NT2/D1 (cell line): ENCODE data around the gene DCBLD1.

Experiments
- DNase-seq: peaks from one replicate; pipeline ENCODE4 v3.0.0-alpha.2; 2011; ENCODE audit warnings: low read depth, low spot score
- H3K27me3 ChIP-seq: 2 replicates; pipeline ENCODE4 v1.6.0; 2011; ENCODE audit warnings: mild to moderate bottlenecking; ENCODE audit not compliant: insufficient read length, insufficient read depth
- H3K36me3 ChIP-seq: 2 replicates; pipeline ENCODE4 v1.6.1; 2011; ENCODE audit warnings: mild to moderate bottlenecking, low read length, mixed read lengths; ENCODE audit not compliant: insufficient read depth, insufficient read length
- H3K4me1 ChIP-seq: 2 replicates; pipeline ENCODE4 v1.5.1; 2011; ENCODE audit not compliant: insufficient read depth, insufficient read length
- H3K4me3 ChIP-seq: 2 replicates; pipeline ENCODE4 v1.5.1; 2011; ENCODE audit warnings: low read depth; ENCODE audit not compliant: insufficient read length
- H3K9ac ChIP-seq: 2 replicates; pipeline ENCODE4 v1.6.0; 2011; ENCODE audit warnings: low read depth; ENCODE audit not compliant: insufficient read length
- H3K9me3 ChIP-seq: 2 replicates; pipeline ENCODE4 v1.5.1; 2011; ENCODE audit warnings: mild to moderate bottlenecking, low read length; ENCODE audit not compliant: insufficient read depth
- SUZ12 ChIP-seq: IDR thresholded peaks from 2 replicates; pipeline ENCODE4 v1.6.1; 2011; ENCODE audit not compliant: insufficient read length, insufficient read depth; ENCODE audit errors: extremely low read depth
- YY1 ChIP-seq: IDR thresholded peaks from 2 replicates; pipeline ENCODE4 v1.6.1; 2011; ENCODE audit not compliant: insufficient read length, insufficient read depth
- ZNF274 ChIP-seq: IDR thresholded peaks from 2 replicates; pipeline ENCODE4 v1.6.1; 2011; ENCODE audit warnings: mild to moderate bottlenecking, low read depth, low read length

The DCBLD1 gene

GRCh38 chr6:117552618-117553017 is 70.1 kb downstream of the DCBLD1 start:
- no peak for DNase-seq
- TF ChIP-seq YY1: no peak
- no peak for TF ChIP-seq ZNF274
- TF ChIP-seq SUZ12: no peak
- Histone ChIP-seq H3K9ac (no peak overlapping the region), H3K4me3 (no peak overlapping the region), H3K9me3 (no peaks in the 10 kb centered on the region), H3K36me3 (peaks cover 7% of the 10 kb centered on the region), H3K27me3 (no peaks in the 10 kb centered on the region), H3K4me1 (no peaks in the 10 kb centered on the region)

GRCh38 chr6:117553142-117553541 is 70.7 kb downstream of the DCBLD1 start:
- Histone ChIP-seq H3K9ac (no peak overlapping the region), H3K36me3 (peaks cover 2% of the 10 kb centered on the region), H3K27me3 (no peaks in the 10 kb centered on the region), H3K9me3 (no peaks in the 10 kb centered on the region), H3K4me3 (no peak overlapping the region), H3K4me1 (no peaks in the 10 kb centered on the region)
- TF ChIP-seq SUZ12 (no peak), ZNF274 (no peak), YY1 (no peak)
- DNase-seq: no peak

- no peak for DNase-seq
- H3K9ac ChIP-seq: no peak overlapping the region
- H3K4me1 ChIP-seq: no peaks in the 10 kb centered on the region
- no peaks in the 10 kb centered on the region for H3K27me3 ChIP-seq
- no peak overlapping the region for H3K4me3 ChIP-seq
- H3K36me3 ChIP-seq: peaks cover 2% of the 10 kb centered on the region
- TF ChIP-seq YY1: no peak
- no peak for TF ChIP-seq SUZ12
- no peak for TF ChIP-seq ZNF274
- no peaks in the 10 kb centered on the region for H3K9me3 ChIP-seq
Observed at GRCh38 chr6:117555262-117555849, 72.9 kb downstream of the DCBLD1 start.

- no peaks in the 10 kb centered on the region for H3K4me1 ChIP-seq
- H3K27me3 ChIP-seq: no peaks in the 10 kb centered on the region
- no peak overlapping the region for H3K9ac ChIP-seq
- no peak for TF ChIP-seq YY1
- TF ChIP-seq ZNF274: no peak
- TF ChIP-seq SUZ12: no peak
- DNase-seq: no peak
- peaks cover 7% of the 10 kb centered on the region for H3K36me3 ChIP-seq
- no peak overlapping the region for H3K4me3 ChIP-seq
- H3K9me3 ChIP-seq: no peaks in the 10 kb centered on the region
Observed at GRCh38 chr6:117555882-117556498, 73.5 kb downstream of the DCBLD1 start.

GRCh38 chr6:117557951-117558350 is 75.5 kb downstream of the DCBLD1 start:
- H3K9me3 ChIP-seq: no peaks in the 10 kb centered on the region
- no peak overlapping the region for H3K4me3 ChIP-seq
- peaks cover 15% of the 10 kb centered on the region for H3K36me3 ChIP-seq
- no peaks in the 10 kb centered on the region for H3K27me3 ChIP-seq
- H3K9ac ChIP-seq: no peak overlapping the region
- TF ChIP-seq YY1 (no peak), SUZ12 (no peak), ZNF274 (no peak)
- no peaks in the 10 kb centered on the region for H3K4me1 ChIP-seq
- DNase-seq: no peak

GRCh38 chr6:117558818-117559217 is 76.3 kb downstream of the DCBLD1 start:
- Histone ChIP-seq H3K4me3 (no peak overlapping the region), H3K27me3 (no peaks in the 10 kb centered on the region), H3K36me3 (peaks cover 19% of the 10 kb centered on the region), H3K9ac (no peak overlapping the region), H3K9me3 (no peaks in the 10 kb centered on the region), H3K4me1 (no peaks in the 10 kb centered on the region)
- DNase-seq: no peak
- TF ChIP-seq YY1 (no peak), ZNF274 (no peak), SUZ12 (no peak)

- H3K4me1 ChIP-seq: no peaks in the 10 kb centered on the region
- DNase-seq: no peak
- H3K4me3 ChIP-seq: no peak overlapping the region
- H3K27me3 ChIP-seq: no peaks in the 10 kb centered on the region
- no peaks in the 10 kb centered on the region for H3K9me3 ChIP-seq
- TF ChIP-seq SUZ12: no peak
- no peak for TF ChIP-seq ZNF274
- TF ChIP-seq YY1: no peak
- peaks cover 19% of the 10 kb centered on the region for H3K36me3 ChIP-seq
- H3K9ac ChIP-seq: no peak overlapping the region
Observed at GRCh38 chr6:117559299-117559698, 76.8 kb downstream of the DCBLD1 start.
